HG03571 (cell line): Measurements from ENCODE around the gene CNOT4.

ENCODE experiments used
- ATAC-seq: cut with Tn5 transposase; IDR thresholded peaks from one replicate; pipeline ENCODE4 v1.9.1; 2021; ENCODE audit not compliant: unreplicated experiment

Gene CNOT4

DNA sequence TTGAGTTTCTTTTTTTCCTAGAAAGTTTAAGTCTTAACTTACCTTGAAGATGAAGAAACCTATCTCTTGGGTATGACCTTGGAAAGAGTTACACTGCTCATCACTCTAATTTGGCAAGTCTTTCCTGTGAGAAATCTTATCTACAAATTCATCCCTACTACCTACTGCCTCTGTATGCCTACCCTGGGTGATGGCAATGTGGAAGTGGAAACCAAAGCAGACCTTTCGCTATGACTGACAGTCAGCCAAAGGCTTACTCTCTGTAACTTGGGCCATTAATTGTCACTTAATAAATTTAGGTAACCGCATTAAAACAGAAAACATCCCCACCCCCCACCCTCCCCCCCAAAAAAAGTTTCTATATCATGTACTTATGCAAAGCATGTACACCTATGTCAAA, 103.9 kb downstream of the CNOT4 start:
- no peak for ATAC-seq

DNA sequence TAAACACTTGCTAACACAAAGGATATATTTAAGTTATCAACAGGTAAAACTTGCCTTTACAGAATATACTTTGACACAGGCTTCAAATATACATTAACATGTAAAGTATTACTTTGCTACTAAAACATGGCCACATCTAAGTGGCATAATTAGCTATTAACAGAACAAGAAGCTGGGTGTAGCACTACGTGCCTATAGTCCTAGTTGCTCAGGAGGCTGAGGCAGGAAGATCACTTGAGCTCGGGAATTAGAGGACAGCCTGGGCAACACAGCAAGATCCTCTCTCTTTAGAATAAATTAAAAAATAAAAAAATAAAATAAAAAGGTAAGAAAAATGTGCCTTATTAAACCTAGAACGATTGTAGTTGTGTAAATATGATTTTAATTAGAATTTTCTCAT, 106.6 kb downstream of the CNOT4 start:
- ATAC-seq = no peak

DNA sequence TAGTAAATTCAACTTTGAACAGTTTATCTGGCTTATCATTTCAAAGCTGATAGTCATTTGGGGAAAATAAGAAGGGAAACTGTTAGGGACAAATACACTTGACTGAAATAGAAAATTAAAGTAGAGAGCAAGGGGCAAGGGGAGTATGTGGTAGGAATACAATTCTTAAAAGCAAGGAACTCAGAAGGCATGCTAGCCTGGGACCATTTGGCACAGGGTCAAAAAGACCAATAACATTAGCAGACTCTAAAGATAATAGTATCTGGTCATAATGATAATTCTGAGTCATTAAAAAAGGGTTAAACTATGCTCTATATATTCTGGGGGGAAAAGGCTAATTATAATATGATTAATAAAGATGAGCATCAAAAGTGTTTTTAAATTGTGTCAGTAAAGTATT, 112.2 kb downstream of the CNOT4 start:
- ATAC-seq = no peak

DNA sequence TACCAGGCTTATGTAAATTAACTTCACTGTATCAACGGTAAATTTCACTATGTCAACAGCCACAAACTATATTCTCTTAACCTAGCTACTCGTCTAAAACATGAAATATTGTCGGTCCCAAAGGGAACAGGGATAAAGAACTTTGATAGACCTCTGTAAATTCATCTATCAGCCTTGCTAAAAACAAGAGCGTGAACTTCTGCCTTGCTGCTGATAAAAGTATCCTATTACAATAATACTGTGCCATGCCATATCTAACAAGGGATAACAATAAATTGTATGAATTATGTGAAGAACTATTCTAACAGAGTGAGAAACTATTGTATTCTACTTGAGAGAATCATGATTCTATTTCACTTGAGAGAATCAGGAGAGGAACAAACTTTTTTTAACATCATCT, 117.2 kb downstream of the CNOT4 start:
- ATAC-seq = no peak

DNA sequence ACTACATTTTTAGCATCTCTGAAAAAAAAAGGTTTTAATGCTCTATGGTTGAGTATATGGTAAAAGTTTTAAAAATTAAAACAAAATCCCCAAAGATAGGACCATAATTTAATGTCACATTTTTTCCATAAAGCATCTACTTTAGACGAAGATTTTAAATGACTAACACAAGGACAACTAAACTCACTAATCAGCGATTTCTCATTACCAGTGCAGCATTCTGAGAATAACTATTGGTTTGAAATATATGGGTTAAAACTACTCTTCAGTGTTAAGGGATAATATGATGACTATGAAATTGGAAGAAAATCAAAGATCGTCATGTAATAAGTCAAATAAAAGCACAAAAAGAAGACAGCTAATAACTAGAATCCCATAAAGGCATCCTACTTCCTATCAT, 118.4 kb downstream of the CNOT4 start:
- no peak for ATAC-seq

DNA sequence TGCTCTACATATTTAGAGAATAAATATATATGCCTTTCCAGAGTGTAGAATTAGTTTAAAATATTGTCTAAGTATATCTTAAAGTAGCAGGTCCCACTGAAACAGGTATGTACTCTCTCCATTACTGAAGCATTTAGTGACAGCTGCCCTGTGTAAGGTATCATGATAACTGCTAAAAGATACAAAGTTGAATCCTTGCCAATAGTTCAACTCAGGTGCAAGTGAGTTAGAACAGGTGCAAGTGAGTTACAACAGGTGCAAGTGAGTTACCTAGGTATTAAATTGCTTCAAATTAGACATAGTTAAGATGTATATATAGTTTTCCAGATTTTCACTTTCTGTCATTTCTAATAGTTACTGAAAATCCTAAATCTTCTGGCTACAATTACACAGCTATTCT, 119.1 kb downstream of the CNOT4 start:
- ATAC-seq = no peak

DNA sequence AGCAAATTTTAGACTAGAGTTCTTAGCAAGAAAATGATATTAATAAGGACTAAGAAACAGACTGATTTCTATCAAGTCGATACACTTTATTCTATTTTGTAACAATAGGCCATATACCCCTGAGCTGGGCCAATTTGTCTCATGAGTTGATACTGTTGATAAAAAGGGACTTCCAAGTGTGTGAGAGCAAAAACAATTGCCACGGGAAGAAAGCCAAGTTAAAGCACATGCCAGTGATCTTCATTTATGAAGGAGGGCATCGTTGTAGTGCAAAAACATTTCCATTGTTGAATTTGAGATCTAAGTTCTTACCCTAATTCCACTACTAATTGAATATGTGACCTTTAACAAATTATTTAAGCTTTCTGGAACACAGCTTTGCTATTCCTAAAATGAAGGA, 119.9 kb downstream of the CNOT4 start:
- ATAC-seq = no peak

DNA sequence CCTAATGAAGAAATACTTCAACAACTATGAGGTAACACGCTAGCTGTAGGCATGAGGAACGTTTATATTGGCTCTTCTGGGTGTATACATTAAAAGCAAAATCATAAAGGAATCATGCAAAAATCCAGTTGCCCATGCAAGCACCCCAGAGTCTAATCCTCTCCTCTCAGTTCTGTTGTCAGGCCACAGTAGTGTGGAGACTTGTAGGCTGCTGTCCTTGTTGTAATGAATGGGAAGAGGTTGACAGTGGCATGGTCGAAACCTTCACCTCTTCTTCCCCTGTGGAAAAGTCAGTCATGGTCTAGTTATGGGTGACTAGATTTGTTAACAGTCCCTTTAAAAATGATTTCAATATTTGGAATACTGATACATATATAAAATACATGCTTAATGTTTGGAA, 121.3 kb downstream of the CNOT4 start:
- no peak for ATAC-seq

DNA sequence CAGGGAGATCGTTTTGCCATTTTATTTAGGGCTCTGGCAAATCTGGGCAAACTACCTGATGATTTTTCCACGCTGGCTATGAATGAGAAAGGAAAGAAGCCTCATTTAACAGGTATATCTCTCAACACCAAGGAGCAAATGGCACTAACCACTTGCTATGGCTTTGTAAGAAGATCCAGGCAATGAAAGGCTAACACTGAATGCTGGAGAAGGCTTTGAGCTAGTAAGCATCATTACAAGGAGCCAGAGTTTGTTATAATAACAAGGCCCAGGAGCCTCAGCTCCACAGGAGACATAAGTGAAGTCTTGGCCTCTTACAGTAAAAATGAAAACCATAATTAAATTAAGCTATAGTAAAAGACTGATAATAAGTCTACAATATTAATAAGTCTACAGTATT, 123.1 kb downstream of the CNOT4 start:
- ATAC-seq = no peak

DNA sequence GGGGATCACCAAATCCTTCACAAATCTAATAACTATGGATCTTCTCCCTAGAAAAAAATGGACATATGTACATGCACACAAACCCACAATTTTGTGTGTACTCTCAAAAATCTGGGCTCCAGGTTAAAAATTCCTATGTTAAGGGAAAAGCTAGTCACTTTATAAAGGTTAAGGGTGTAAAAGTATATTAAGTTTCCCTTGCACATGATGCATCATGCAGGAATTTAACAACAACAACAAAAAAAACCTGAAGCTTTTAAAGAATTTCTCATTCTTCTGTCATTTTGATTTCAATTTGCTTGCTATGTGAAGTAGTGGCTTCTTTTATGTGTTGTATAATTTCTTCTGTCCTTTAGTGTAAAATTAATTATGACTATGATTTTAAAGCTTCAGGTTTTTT, 123.7 kb downstream of the CNOT4 start:
- ATAC-seq = no peak

DNA sequence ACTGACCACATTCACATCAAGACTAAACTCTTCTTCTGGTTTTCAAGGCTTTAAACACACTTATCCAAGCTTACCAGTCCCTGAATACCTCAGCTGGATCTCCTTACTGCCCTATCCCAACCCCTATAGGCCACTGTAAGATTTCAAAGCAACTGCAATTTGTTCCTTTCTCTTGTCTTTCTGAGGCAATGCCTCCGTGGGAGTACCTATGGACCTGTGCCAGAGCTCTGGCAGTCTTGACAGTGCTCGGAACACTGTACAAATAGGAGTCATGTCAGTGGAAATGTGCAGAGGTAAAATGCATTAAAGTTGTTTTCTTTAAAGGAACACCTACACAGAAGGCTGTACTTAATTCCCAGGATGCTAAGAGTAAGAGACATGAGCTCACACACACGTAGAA, 124.7 kb downstream of the CNOT4 start:
- no peak for ATAC-seq

DNA sequence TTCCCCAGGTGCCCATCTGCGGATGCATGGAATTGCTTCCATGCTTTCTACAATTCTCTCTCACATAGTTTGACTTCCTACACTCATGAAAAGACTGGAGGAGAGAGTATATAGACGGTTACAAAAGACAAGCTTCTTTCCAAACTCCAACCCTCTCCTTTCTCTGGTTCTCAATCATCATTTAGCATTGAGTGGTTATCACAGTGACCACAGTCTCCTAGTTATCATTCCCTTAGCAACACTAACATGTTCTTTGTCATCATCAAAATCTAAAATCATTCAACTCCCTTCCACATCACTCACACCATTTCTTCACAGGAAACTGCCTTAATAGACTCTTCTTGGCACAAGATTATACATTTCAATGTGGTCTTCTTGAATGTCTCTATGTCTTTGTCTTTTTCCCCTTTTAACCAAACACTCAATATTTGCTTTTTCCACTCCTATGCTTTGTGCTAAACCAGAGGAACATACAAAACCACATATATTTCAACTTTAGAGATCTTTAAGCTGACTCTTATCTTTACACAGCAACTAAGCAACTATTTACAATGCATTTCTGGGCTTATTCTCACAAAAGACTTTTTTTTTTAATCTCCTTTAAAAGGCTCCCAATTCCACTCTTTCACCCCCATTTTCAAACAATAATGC, 126.3 kb downstream of the CNOT4 start:
- no peak for ATAC-seq

DNA sequence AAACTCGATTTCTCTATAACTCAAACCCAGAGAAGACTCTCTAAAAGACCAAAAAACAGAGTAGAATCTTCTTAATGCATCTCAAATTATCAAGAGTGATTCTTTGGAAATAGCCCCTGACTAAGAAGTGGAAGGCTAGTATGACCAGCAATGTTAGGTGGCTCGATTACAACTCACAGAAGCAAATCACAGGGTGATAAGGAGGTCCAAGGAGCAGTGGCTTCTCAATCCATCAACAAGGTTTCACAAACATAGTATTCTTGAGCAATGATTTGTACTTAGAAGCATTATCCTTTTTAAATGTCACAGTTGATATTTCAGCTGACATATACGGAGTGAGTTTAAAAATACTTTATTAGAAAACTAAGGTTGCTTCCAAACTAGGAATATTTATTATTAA, 127.7 kb downstream of the CNOT4 start:
- no peak for ATAC-seq

DNA sequence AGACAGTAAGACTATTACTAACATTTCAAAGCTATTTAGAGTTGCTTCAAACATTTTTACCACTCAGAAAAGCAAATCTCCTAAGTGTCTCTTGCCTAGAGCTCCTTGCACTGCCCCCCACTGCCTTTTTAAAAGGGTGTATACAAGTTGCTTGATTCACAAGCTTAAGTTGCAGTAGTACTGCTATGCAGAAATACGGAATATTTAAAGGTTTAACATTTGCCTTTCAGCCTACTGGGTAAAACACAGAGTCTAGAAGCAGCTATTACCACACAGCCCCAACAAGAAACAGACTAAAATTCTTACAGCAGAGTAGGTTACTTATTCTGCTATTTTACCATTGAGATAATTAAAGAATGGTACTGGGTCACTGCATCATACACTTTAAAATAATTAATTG, 128.5 kb downstream of the CNOT4 start:
- no peak for ATAC-seq

DNA sequence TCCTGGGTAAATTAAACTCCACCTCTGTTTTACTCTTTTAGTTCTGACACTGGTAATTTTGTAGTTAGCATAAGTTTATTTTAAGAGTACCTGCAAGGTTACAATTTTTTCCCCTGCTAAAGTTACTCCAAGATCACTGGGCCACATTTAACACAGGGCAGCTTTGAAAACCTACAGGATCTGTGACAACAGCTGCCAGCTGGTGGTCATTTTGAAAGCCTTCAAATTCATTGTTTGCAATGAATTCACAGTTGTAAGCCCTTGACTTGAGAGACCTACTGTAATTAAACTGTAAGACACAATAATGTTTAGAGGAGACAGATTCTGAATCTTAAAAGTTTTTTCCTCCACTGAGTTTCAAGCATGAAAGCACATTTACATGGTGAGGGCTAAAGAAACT, 129.6 kb downstream of the CNOT4 start:
- ATAC-seq = no peak

DNA sequence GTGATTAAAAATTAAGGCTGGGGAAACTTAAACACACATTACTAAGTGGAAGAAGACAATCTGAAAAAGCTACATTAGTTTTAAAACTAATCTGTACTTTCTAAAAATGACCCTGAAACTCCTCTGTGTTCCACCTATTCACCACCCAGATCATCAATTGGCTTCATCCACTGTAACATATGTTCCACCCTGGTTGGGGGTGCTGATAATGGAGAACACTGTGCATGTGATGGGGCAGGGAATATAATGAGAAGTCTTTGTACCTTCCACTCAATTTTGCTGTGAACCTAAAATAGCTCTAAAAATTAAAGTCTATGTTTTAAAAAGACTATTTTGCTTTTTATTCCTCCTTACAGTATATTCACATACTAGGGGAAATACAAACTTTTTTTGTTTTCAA, 132.7 kb downstream of the CNOT4 start:
- ATAC-seq = no peak

DNA sequence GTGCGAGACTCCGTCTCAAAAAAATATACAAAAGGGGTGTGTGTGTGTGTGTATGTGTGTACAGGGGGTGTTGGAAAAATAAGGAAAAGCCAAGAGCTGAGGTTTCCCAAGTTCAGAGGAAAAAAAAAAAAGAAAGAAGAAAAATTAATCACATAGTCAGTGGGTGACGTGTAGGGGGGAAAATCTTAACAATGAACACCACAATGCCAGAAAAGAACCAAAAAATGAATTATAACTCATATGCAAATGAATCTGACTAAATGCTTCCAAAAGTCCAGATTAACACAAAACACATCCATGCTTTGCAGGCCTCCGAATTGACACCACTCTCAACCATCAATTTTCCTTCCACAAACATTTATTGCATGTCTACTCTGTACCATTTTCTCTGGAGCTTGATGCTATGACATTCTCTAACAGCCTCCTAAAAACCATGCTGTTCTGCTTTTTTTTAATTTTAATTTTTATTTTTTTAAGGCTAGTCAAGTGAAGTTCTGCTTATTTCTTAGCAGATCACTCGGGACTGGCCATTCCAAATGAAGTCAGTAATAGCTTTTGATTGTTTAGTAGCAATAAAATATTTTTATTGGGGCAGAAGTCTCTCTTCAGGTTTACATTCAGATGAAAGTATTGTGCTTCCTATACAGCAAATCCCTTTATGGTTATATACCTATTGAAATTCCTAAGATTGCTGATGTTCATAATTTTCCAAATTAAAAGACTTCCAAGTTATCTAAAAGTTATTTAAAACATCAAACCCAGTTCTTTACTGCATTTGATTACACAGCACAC, 133.8 kb downstream of the CNOT4 start:
- ATAC-seq = no peak

DNA sequence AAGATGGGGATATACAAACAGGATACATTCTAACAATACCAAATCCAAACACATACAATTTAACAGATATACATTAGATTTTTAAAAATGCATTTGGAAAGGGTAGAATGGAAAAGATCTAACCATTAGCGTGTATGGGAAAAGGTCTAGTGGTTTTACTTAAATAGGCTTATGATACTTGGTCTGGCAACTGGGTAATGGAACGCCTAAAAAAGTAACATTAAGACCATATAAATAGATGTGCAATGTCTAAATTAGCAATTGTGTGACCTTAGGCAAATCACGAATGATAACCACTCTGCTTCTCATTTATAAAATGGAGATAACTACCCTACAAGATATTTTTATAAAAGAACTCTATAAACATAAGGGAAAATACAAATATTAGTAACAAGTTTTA, 135.2 kb downstream of the CNOT4 start:
- ATAC-seq = no peak

DNA sequence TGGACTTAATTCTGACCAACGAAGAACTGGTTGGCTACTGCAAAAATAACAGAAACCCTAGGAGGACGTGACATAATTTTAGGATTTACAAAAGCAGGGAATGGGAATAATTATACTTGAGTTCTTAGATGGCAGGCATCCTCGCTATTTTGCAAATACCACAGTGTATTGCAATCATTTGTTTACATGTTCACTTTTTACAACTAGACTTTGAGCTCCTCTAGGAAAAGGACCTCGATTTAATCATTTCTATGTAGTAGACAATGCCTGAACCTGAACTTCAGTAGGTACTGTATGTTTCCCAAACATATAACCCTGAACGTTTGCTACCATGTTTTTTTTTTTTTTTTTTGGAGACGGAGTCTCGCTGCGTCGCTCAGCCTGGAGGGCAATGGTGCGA, 137.7 kb downstream of the CNOT4 start:
- ATAC-seq = no peak

DNA sequence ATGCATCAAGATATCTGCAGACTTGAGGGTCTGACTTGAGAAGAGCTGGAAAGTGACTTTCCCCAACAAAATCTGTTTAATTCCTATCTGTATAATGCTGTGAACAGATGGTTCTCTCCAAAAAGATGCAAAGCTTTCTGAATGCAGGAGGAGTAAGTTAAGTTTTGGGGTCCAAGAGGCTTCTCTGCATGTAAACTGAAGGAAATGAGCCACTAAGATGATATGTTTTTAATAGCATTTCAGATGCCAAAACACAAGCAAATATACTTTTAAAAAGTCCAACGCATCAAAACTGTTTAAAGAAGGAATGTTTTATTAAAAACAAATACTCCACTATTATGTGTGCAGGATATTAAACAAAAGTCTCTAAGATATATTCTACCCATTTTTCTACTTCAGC, 139.2 kb downstream of the CNOT4 start:
- ATAC-seq = no peak

DNA sequence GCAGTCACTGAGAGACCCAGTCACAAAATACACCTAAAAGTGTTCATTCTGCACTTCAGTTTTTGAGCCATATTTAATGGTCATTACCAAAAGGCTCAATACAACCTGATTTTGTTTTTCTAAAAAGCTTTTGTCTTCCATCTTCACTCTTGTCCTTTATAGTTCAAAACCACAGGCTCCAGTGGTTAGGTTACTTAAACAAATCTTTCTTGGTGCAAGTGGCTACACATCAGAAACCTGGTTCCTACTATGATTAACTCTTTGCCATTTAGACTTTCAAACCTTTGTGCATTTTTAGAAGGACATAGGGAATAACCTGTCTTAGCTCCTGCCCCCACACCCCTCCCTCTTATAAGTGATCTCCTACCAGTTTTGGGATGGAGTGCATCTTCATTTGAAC, 140.5 kb downstream of the CNOT4 start:
- ATAC-seq = no peak

DNA sequence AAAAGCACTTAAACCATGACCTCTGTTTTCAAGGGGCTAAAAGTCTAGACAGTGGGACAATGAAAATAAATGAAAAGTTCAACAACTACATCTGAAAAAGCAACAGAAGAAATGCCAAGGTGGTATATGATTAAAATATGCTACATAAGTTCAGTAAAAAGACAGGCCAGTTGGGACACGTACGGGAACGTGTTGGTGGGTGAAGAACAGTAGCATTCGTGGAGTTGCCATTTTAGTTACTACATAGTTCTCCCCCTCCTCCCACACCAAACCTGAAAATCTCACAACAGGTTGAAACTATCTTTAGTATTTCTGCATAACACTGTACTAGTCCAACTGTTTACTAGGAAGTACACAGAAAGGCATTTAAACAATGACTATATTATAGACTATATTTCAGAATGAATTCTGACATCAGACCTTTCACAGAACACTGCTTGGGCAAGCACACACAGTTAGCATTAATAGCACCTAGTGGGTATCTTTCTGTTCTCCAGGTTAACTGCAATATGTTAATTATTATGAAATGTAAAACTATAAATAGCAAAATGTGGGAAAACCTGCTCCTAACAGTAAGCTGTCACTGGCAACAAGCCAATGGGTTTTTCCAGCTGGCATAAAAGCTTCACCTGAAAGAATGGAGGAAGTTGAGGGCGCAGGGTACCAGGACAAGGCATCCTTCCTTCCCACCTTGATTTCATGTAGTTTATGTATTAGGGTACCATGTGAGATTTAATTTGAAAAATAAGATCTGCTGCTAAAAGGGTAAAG, 141.3 kb downstream of the CNOT4 start:
- ATAC-seq = no peak
